HG02642 (cell line): ENCODE results near the gene RHCG.
A peak's percentile ranks its signal among the peaks of the same experiment; 100 is the strongest.
"Not testable (repeated sequence)": the region's sequence is repeated elsewhere in the genome, so short reads cannot be mapped to it uniquely, and the experiment has no call there.

ENCODE experiments used
- ATAC-seq: cut with Tn5 transposase; IDR thresholded peaks from one replicate; pipeline ENCODE4 v1.9.1; 2021; ENCODE audit warnings: mild to moderate bottlenecking; ENCODE audit not compliant: unreplicated experiment, poor library complexity

The RHCG gene

GRCh38 chr15:89482139-89482538 lies 14.2 kb downstream of the RHCG start:
- ATAC-seq = no peak

- no peak for ATAC-seq
Measured at GRCh38 chr15:89480505-89480904, 15.9 kb downstream of the RHCG start.

GRCh38 chr15:89479173-89479572 lies 17.2 kb downstream of the RHCG start:
- ATAC-seq = no peak

GRCh38 chr15:89477411-89478242 lies 18.8 kb downstream of the RHCG start:
- no peak for ATAC-seq

GRCh38 chr15:89475661-89476060 lies 20.7 kb downstream of the RHCG start:
- no peak for ATAC-seq

- peak; percentile 55 for ATAC-seq
Measured at GRCh38 chr15:89472785-89473256, 23.6 kb downstream of the RHCG start.

GRCh38 chr15:89469426-89470096 lies 26.8 kb downstream of the RHCG start:
- ATAC-seq = no peak

GRCh38 chr15:89468813-89469212 lies 27.6 kb downstream of the RHCG start:
- ATAC-seq = not testable (repeated sequence)

GRCh38 chr15:89463113-89463512 lies 33.3 kb downstream of the RHCG start:
- no peak for ATAC-seq

- no peak for ATAC-seq
Measured at GRCh38 chr15:89462198-89462912, 34.0 kb downstream of the RHCG start.

- ATAC-seq = no peak
Measured at GRCh38 chr15:89461386-89461785, 35.0 kb downstream of the RHCG start.

- ATAC-seq = no peak
Measured at GRCh38 chr15:89460048-89460447, 36.3 kb downstream of the RHCG start.

- no peak for ATAC-seq
Measured at GRCh38 chr15:89459271-89460038, 36.9 kb downstream of the RHCG start.

GRCh38 chr15:89458440-89458839 lies 37.9 kb downstream of the RHCG start:
- ATAC-seq = no peak

GRCh38 chr15:89457086-89457485 lies 39.3 kb downstream of the RHCG start:
- ATAC-seq = no peak

- no peak for ATAC-seq
Measured at GRCh38 chr15:89455535-89455934, 40.8 kb downstream of the RHCG start.

- no peak for ATAC-seq
Measured at GRCh38 chr15:89452330-89452836, 44.0 kb downstream of the RHCG start.

- ATAC-seq = no peak
Measured at GRCh38 chr15:89451846-89452245, 44.5 kb downstream of the RHCG start.

- ATAC-seq = no peak
Measured at GRCh38 chr15:89450076-89451006, 46.0 kb downstream of the RHCG start.
